B cell (primary cell): ENCODE data around the gene CD14. TPM values are rescaled to one million over a fixed set of nuclear protein-coding genes. Genes with fewer than 3 reads are reported as not detected.

ENCODE experiments used
- ATAC-seq: fragments of 200-7000 bp; cut with Tn5 transposase; one replicate; pipeline ENCODE4 v1.10.0; 2021; ENCODE audit warnings: low read depth, mild to moderate bottlenecking, moderate number of reproducible peaks, moderate library complexity
- CTCF ChIA-PET: fragments of 350-600 bp; sonication (Branson Sonifier 250); formaldehyde crosslinking; loops from one replicate; lab custom pipeline; 2021; ENCODE audit warnings: antibody characterized with exemption, inconsistent platforms; lab: Charles Lee
- POLR2A ChIA-PET: fragments of 350-600 bp; sonication (Branson Sonifier 250); formaldehyde crosslinking; loops from one replicate; lab custom pipeline; 2021; ENCODE audit warnings: antibody characterized with exemption; lab: Charles Lee
- DNase-seq: peaks from one replicate; pipeline ENCODE4 v3.0.0; 2013
- H2AFZ ChIP-seq: 2 replicates; pipeline ENCODE4 v1.6.1; 2012; ENCODE audit warnings: mild to moderate bottlenecking, low read depth, low read length; ENCODE audit not compliant: insufficient read depth, poor library complexity, severe bottlenecking
- H3K27ac ChIP-seq, 2 donors: 1 replicate in 1 of 2; 2 replicates in 1 of 2; pipeline ENCODE4 v1.5.1; 2012 to 2013; ENCODE audit warnings: low read length in 2 of 2, mild to moderate bottlenecking in 2 of 2, moderate library complexity in 1 of 2
- H3K27me3 ChIP-seq, 4 experiments: fragments of 200-600 bp in 1 of 4; sonication (generic) in 1 of 4; replicated peaks in 1 of 4; 1 replicate in 2 of 4; 2 replicates in 2 of 4; pipeline versions ENCODE4 v1.6.1 to v1.7.0; 2013 to 2016; ENCODE audit warnings: low read length in 3 of 4, mild to moderate bottlenecking in 2 of 4, mixed read lengths in 1 of 4, moderate library complexity in 1 of 4; ENCODE audit not compliant: insufficient read depth in 4 of 4, control insufficient read depth in 3 of 4; ENCODE audit errors: control extremely low read depth in 1 of 4
- H3K36me3 ChIP-seq, 2 experiments: replicated peaks in 1 of 2; 1 replicate in 1 of 2; 2 replicates in 1 of 2; pipeline versions ENCODE4 v1.6.1 to v1.7.1; 2013; ENCODE audit warnings: low read length in 1 of 2; ENCODE audit not compliant: insufficient read depth in 2 of 2, control insufficient read depth in 1 of 2; ENCODE audit errors: control extremely low read depth in 1 of 2, extremely low read depth in 1 of 2
- H3K4me1 ChIP-seq, 2 donors: fragments of 200-600 bp in 1 of 2; sonication (generic) in 1 of 2; 1 replicate in 1 of 2; 2 replicates in 1 of 2; pipeline versions ENCODE4 v1.5.1 to v1.6.1; 2013 to 2017; ENCODE audit warnings: low read length in 2 of 2; ENCODE audit not compliant: control insufficient read depth in 2 of 2, insufficient read depth in 2 of 2
- H3K4me2 ChIP-seq: replicated peaks from 2 replicates; pipeline ENCODE3; 2012; ENCODE audit warnings: mild to moderate bottlenecking, low read depth, low read length; ENCODE audit not compliant: poor library complexity, severe bottlenecking
- H3K4me3 ChIP-seq, 5 experiments: fragments of 200-600 bp in 1 of 5; sonication (generic) in 1 of 5; 1 replicate in 3 of 5; 2 replicates in 2 of 5; pipeline versions ENCODE4 v1.5.1 to v1.7.0; 2011 to 2016; ENCODE audit warnings: low read length in 4 of 5, mild to moderate bottlenecking in 4 of 5, low read depth in 2 of 5, control low read depth in 1 of 5, moderate library complexity in 1 of 5; ENCODE audit not compliant: insufficient read depth in 1 of 5; ENCODE audit errors: control extremely low read depth in 1 of 5, extremely low read depth in 1 of 5
- H3K79me2 ChIP-seq: fragments of 200-600 bp; sonication (generic); one replicate; pipeline ENCODE4 v1.6.0; 2016; ENCODE audit warnings: low read length; ENCODE audit not compliant: control insufficient read depth, insufficient read depth
- H3K9ac ChIP-seq: fragments of 200-600 bp; sonication (generic); 2 replicates; pipeline ENCODE4 v1.6.1; 2017; ENCODE audit warnings: mild to moderate bottlenecking, low read length, moderate library complexity
- H3K9me3 ChIP-seq, 3 donors: one replicate each; pipeline versions ENCODE4 v1.6.1 to v1.7.1; 2013; ENCODE audit warnings: low read length in 2 of 3; ENCODE audit not compliant: control insufficient read depth in 2 of 3, insufficient read depth in 1 of 3; ENCODE audit errors: control extremely low read depth in 1 of 3
- H4K20me1 ChIP-seq: 2 replicates; pipeline ENCODE4 v1.6.0; 2012; ENCODE audit warnings: mild to moderate bottlenecking, low read length; ENCODE audit not compliant: insufficient read depth, control insufficient read depth, poor library complexity, severe bottlenecking
- H3K27ac Mint-ChIP-seq: one replicate; pipeline ENCODE4 v1.8.0; 2021; ENCODE audit warnings: mixed read lengths
- H3K27me3 Mint-ChIP-seq: one replicate; pipeline ENCODE4 v1.8.0; 2021; ENCODE audit warnings: mixed read lengths
- H3K4me1 Mint-ChIP-seq: one replicate; pipeline ENCODE4 v1.8.0; 2021; ENCODE audit warnings: mixed read lengths
- H3K4me3 Mint-ChIP-seq: one replicate; pipeline ENCODE4 v1.8.0; 2021; ENCODE audit warnings: mixed read lengths
- H3K9me3 Mint-ChIP-seq: one replicate; pipeline ENCODE4 v1.8.0; 2022; ENCODE audit warnings: mixed read lengths; ENCODE audit not compliant: insufficient read depth
- EZH2 ChIP-seq: IDR thresholded peaks from 2 replicates; pipeline ENCODE4 v1.6.1; 2012; ENCODE audit warnings: borderline replicate concordance, low read depth, mild to moderate bottlenecking, moderate library complexity, low read length; ENCODE audit not compliant: insufficient read depth, poor library complexity, severe bottlenecking
- WGBS: methylation state at CpG from one replicate; pipeline ENCODE4 v1.1.5; 2013; ENCODE audit warnings: missing lambda C conversion rate; ENCODE audit not compliant: insufficient coverage; 5-methylcytosine and 5-hydroxymethylcytosine counted together
- intact Hi-C: fragments of 100-400 bp; cut with micrococcal nuclease; formaldehyde crosslinking; loops from one replicate; pipeline ENCODE4 v1.10.0; 2022
- polyA plus RNA-seq: library from polyadenylated mRNA; depleted of rRNA; stranded (reverse); fragments of >200 nt; gene quantifications from 2 replicates; pipeline ENCODE4 v1.2.3, GENCODE V29; 2012
- total RNA-seq, 2 donors: library from RNA; stranded (reverse); fragments of 120-200 nt in 1 of 2; gene quantifications; 1 replicate in 1 of 2; 2 replicates in 1 of 2; pipeline versions ENCODE4 v1.2.3 to v1.2.4, GENCODE V29; 2013 to 2022
- TF ChIP-seq, protein P1 (sequence below): fragments of 200-600 bp; IDR thresholded peaks from one replicate; pipeline ENCODE4 v1.8.0; 2022; ENCODE audit warnings: antibody characterized with exemption, mild to moderate bottlenecking

Gene CD14
- total and polyA plus RNA-seq, 2 donors (not counting 1 experiment from before 2014, with no cell fraction given), result 1.8 to 11.4 TPM

DNA sequence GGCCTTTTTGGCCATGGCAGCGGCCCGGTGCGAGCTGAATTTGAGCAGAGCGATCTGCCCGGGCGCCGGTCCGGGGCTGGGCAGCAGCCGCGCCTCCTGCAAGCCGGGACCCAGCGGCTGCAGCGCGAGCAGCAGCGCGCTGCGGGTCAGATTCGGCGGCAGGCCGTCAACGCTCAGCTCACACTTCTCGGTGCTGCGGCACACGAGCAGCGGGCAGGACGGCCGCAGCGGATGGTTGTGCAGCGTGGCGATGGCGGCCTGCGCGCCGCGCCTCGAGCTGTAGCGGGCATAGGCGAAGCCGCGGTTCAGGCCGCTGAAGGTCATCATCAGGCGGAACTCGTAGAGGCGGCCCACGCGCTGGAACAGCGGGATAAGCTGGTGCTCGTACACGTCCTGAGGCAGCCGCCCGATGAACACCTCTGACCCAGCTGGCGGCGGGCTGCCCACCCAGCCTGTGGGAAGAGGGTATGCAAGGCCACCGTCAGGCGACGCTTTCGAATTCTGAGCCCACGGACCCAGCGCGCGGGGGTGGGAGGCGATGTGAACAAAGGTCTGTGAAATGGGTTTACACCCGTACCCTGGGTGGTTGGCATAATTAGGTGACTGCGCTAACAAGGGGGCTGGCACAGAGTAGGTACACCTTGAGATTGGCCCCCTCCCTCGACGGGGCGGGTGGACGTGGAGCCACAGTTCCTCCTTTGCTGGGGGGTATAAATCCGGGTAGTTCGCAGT, 39.6 kb upstream of the CD14 start:
- peaks cover 0 to 74% of the 10 kb centered on the region in 2 experiments for H3K36me3 ChIP-seq
- CTCF ChIA-PET, result no interaction called here

More for the DNA sequence above, 39.6 kb upstream of the CD14 start:
- Histone ChIP-seq H4K20me1 (peaks cover 2% of the 10 kb centered on the region), H3K4me2 (no peak overlapping the region), H2AFZ (no peak overlapping the region), H3K4me3 (no peak overlapping the region), H3K9ac (no peak overlapping the region), H3K4me1 (no peaks in the 10 kb centered on the region), H3K9me3 (peaks cover 0 to 7% (median 0%) of the 10 kb centered on the region in 3 donors), H3K27me3 (no peaks in the 10 kb centered on the region), H3K79me2 (peaks cover 20% of the 10 kb centered on the region), H3K27ac (no peak overlapping the region)
- peaks cover 4% of the 10 kb centered on the region for H3K4me1 Mint-ChIP-seq
- H3K9me3 Mint-ChIP-seq, result no peaks in the 10 kb centered on the region
- no peak for ATAC-seq
- POLR2A ChIA-PET, result interaction anchor here (0.9 kb wide), 1 partner anchor 8 kb away, joined by 3 read pairs; the partner anchor contains the start of gene WDR55
- TF ChIP-seq EZH2, result no peak
- TF ChIP-seq, protein P1, sequence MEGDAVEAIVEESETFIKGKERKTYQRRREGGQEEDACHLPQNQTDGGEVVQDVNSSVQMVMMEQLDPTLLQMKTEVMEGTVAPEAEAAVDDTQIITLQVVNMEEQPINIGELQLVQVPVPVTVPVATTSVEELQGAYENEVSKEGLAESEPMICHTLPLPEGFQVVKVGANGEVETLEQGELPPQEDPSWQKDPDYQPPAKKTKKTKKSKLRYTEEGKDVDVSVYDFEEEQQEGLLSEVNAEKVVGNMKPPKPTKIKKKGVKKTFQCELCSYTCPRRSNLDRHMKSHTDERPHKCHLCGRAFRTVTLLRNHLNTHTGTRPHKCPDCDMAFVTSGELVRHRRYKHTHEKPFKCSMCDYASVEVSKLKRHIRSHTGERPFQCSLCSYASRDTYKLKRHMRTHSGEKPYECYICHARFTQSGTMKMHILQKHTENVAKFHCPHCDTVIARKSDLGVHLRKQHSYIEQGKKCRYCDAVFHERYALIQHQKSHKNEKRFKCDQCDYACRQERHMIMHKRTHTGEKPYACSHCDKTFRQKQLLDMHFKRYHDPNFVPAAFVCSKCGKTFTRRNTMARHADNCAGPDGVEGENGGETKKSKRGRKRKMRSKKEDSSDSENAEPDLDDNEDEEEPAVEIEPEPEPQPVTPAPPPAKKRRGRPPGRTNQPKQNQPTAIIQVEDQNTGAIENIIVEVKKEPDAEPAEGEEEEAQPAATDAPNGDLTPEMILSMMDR, result no peak
- H3K27ac Mint-ChIP-seq, result no peak overlapping the region
- H3K4me3 Mint-ChIP-seq, result no peak overlapping the region
- no peaks in the 10 kb centered on the region for H3K27me3 Mint-ChIP-seq
- 96% methylated on average over 69 of the region's 70 CpGs for WGBS
- DNase-seq, result peak; percentile 30
- intact Hi-C loops, result no loop called here
